ENCODE results near the gene MPP3.

DNA sequence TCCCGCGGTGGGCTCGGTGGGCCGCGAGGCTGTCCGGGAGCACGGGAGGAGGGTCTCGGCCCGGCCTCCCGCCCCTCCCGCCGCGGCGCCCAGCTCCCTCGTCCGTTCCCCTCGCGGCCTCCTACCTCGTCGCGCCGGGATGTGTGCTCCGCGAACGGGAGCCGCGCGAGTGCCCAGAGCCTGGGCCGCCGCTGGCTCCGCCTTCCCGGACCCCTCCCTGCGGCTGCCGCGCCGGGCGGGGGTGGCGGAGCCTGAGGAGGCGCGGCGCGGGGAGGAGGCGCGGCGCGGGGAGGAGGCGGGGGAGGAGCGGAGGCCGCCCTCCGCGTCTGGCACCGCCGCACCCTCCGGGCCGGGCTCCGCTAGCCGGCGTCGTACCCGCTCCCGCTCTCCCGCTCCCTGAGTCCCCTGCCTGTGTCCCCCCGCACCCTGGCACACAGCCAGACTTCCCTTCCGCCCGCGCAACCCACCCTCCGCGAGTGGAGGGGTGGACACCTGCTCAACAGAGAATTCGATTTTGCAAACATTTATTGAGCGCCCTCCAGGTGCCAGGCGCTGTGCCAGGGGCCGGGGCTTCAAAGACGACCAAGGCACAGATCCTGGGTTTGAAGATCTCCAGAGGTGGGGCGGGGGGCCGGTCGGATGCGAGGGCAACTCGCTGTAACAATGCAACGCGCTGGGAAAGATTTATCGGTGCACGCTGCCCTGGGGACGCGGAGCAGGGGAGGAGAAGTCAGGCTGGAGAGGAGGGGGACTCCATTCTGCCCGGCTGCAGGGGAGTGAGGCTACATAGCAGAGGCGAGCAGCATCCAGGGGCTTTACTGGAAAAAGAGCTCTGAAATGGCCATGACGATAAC is at the start of gene MPP3:
- no peak for TF ChIP-seq GATA2 (IDR thresholded peaks at IDR 0.05; ENCODE audit: low read depth, low read length)
- TF ChIP-seq GATA3 (IDR thresholded peaks at IDR 0.05; ENCODE audit: low read depth, low read length): no peak

Measured in SH-SY5Y (cell line).